ENCODE measurements around the gene ARHGDIB. TPM values are rescaled to one million over a fixed set of nuclear protein-coding genes. Genes with fewer than 3 reads are reported as not detected.

Gene ARHGDIB
- total RNA-seq, 4 donors from 2014 or later: 96.1 to 255 (median 151) TPM

GRCh38 chr12:14931791-14932560, 29.4 kb downstream of the ARHGDIB start:
- TF ChIP-seq, protein P1, sequence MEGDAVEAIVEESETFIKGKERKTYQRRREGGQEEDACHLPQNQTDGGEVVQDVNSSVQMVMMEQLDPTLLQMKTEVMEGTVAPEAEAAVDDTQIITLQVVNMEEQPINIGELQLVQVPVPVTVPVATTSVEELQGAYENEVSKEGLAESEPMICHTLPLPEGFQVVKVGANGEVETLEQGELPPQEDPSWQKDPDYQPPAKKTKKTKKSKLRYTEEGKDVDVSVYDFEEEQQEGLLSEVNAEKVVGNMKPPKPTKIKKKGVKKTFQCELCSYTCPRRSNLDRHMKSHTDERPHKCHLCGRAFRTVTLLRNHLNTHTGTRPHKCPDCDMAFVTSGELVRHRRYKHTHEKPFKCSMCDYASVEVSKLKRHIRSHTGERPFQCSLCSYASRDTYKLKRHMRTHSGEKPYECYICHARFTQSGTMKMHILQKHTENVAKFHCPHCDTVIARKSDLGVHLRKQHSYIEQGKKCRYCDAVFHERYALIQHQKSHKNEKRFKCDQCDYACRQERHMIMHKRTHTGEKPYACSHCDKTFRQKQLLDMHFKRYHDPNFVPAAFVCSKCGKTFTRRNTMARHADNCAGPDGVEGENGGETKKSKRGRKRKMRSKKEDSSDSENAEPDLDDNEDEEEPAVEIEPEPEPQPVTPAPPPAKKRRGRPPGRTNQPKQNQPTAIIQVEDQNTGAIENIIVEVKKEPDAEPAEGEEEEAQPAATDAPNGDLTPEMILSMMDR (IDR thresholded peaks at IDR 0.05; ENCODE audit: low read depth): no peak

GRCh38 chr12:14931359-14931758, 30.0 kb downstream of the ARHGDIB start:
- TF ChIP-seq, protein P1 (IDR thresholded peaks at IDR 0.05; ENCODE audit: low read depth): no peak

DNA sequence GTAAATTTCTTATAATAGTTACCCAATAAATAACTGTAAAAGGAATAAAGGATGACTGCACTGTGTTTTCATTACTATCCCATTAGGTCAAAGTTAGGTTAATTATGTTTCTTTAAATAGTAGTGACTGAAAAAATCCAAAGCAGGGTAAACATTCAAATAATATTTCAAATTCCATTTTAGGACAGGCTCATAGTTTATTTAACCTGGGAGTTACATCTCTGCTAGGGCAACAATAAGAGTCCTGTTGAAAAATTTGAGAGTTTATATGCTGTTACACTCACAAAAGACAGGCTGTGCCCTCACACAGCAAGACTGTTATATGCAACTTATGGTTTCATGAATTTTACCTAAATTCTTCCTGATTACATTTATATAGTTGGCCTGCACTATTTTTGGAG, 31.1 kb downstream of the ARHGDIB start:
- TF ChIP-seq, protein P1 (IDR thresholded peaks at IDR 0.05; ENCODE audit: low read depth): no peak

DNA sequence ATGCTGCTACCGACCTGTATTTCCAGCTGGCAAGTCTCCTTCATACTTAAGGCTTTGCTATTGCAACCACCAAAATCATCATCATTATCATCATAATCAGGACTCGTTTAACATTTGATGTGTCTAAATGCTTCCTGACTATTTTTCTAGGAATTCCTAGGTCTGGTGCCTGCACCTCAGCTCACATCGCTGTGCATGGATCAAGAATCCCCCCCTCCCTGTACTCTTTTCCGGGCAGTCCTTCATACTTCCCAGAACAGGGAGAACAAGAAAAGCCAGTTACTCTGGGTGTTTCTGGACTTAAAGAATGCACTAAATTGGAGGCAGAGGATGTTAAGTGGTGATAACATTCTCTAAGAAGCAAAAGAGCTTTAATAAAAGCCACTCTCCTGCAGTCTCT, 32.5 kb downstream of the ARHGDIB start:
- TF ChIP-seq, protein P1 (IDR thresholded peaks at IDR 0.05; ENCODE audit: low read depth): no peak

- TF ChIP-seq, protein P1 (IDR thresholded peaks at IDR 0.05; ENCODE audit: low read depth): no peak
Measured at GRCh38 chr12:14927267-14927666, 34.1 kb downstream of the ARHGDIB start.

GRCh38 chr12:14924541-14924940, 36.9 kb downstream of the ARHGDIB start:
- TF ChIP-seq, protein P1 (IDR thresholded peaks at IDR 0.05; ENCODE audit: low read depth): no peak

- TF ChIP-seq, protein P1 (IDR thresholded peaks at IDR 0.05; ENCODE audit: low read depth): no peak
Measured at GRCh38 chr12:14923944-14924343, 37.5 kb downstream of the ARHGDIB start.

Data from subcutaneous adipose tissue (tissue), 4 donors.